ENCODE results near the gene ANKRD45. TPM values are rescaled to one million over a fixed set of nuclear protein-coding genes. Genes with fewer than 3 reads are reported as not detected.

The ANKRD45 gene
- total RNA-seq, 1 experiment from 2014 or later = not detected

DNA sequence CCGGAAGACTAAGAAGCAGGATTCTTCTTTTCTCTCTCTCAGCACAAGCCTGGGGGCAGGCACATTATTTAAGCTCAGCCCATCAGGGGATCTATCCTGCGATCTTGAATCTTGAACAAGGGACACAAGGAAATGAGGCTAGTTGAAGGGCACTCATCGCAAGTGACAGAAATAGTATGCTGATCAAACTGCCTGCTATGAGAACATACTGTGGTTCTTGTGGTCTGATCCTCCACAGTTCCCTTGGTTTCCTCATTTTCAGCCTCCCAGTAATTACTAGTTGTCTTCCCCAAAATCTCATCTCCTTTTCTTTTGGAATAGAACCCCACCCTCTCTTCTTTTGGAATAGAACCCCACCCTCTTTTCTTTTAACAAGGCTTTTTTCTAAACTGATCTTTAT lies 6.5 kb downstream of the ANKRD45 start:
- no peaks in the 10 kb centered on the region for H3K27me3 ChIP-seq (ENCODE audit: control insufficient read depth, insufficient read depth, low read length)
- intact Hi-C loops (cut with micrococcal nuclease; ENCODE audit: unreplicated experiment) (no loop called here), in situ Hi-C loops (cut with HindIII; ENCODE audit: low pct_unique_long_range_greater_than_20kb, low sequenced_read_pairs) (no loop called here)
- no peak overlapping the region for H3K27ac ChIP-seq (ENCODE audit: low read length)
- no peak for ATAC-seq
- ChIA-PET CTCF (no interaction called here), POLR2A (interaction anchor here (0.5 kb wide), 1 partner anchor 113 kb away, joined by 7 read pairs; no protein-coding TSS in a partner anchor)
- DNase-seq (ENCODE audit: low read depth, low spot score) = no peak
- H3K36me3 ChIP-seq (ENCODE audit: control insufficient read depth, insufficient read depth, low read length) = no peaks in the 10 kb centered on the region; the same call in 1 of the 2 replicates
- H3K9me3 ChIP-seq (ENCODE audit: control insufficient read depth, insufficient read depth, low read depth, low read length) = no peaks in the 10 kb centered on the region
- no peaks in the 10 kb centered on the region for H3K4me1 ChIP-seq (ENCODE audit: control insufficient read depth, insufficient read depth, low read length)
- no TSS peak for BruUV-seq (replicated peaks)
- TF ChIP-seq TCF7L2 (IDR thresholded peaks at IDR 0.05; ENCODE audit: low read depth, low read length) (no peak), POLR2AphosphoS5 (IDR thresholded peaks at IDR 0.05; ENCODE audit: low read depth, low read length) (no peak)
- TF ChIP-seq, protein P1, sequence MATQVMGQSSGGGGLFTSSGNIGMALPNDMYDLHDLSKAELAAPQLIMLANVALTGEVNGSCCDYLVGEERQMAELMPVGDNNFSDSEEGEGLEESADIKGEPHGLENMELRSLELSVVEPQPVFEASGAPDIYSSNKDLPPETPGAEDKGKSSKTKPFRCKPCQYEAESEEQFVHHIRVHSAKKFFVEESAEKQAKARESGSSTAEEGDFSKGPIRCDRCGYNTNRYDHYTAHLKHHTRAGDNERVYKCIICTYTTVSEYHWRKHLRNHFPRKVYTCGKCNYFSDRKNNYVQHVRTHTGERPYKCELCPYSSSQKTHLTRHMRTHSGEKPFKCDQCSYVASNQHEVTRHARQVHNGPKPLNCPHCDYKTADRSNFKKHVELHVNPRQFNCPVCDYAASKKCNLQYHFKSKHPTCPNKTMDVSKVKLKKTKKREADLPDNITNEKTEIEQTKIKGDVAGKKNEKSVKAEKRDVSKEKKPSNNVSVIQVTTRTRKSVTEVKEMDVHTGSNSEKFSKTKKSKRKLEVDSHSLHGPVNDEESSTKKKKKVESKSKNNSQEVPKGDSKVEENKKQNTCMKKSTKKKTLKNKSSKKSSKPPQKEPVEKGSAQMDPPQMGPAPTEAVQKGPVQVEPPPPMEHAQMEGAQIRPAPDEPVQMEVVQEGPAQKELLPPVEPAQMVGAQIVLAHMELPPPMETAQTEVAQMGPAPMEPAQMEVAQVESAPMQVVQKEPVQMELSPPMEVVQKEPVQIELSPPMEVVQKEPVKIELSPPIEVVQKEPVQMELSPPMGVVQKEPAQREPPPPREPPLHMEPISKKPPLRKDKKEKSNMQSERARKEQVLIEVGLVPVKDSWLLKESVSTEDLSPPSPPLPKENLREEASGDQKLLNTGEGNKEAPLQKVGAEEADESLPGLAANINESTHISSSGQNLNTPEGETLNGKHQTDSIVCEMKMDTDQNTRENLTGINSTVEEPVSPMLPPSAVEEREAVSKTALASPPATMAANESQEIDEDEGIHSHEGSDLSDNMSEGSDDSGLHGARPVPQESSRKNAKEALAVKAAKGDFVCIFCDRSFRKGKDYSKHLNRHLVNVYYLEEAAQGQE (IDR thresholded peaks at IDR 0.05; ENCODE audit: insufficient read depth in 1 of 2, low read depth in 2 of 2, low read length in 1 of 2) = no peak
- TF ChIP-seq, protein P2, sequence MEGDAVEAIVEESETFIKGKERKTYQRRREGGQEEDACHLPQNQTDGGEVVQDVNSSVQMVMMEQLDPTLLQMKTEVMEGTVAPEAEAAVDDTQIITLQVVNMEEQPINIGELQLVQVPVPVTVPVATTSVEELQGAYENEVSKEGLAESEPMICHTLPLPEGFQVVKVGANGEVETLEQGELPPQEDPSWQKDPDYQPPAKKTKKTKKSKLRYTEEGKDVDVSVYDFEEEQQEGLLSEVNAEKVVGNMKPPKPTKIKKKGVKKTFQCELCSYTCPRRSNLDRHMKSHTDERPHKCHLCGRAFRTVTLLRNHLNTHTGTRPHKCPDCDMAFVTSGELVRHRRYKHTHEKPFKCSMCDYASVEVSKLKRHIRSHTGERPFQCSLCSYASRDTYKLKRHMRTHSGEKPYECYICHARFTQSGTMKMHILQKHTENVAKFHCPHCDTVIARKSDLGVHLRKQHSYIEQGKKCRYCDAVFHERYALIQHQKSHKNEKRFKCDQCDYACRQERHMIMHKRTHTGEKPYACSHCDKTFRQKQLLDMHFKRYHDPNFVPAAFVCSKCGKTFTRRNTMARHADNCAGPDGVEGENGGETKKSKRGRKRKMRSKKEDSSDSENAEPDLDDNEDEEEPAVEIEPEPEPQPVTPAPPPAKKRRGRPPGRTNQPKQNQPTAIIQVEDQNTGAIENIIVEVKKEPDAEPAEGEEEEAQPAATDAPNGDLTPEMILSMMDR (IDR thresholded peaks at IDR 0.05) = no peak
- H3K4me3 ChIP-seq (ENCODE audit: low read depth in 2 of 2, low read length in 2 of 2) = no peak overlapping the region

DNA sequence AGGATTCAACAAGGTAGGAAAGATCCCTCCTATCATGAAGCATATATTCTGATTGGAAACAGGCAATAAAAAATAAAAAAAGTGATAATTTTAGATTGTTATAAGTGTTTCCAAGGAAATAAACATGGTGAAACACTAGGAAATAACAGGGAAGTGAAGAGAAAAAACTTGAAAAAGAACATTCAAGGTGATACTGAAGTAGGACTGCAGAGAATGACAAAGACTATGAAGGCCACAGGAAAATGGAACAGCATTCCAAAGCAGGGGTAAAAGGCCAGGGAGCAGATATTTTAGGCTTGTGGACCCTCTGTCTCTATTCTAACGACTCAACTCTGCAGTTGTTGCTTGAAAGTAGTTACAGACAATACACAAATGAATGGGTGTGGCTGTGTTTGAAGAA lies 7.9 kb downstream of the ANKRD45 start:
- BruUV-seq (replicated peaks) = no TSS peak
- Histone ChIP-seq H3K27ac (ENCODE audit: low read length) (no peak overlapping the region), H3K27me3 (ENCODE audit: control insufficient read depth, insufficient read depth, low read length) (no peaks in the 10 kb centered on the region), H3K36me3 (ENCODE audit: control insufficient read depth, insufficient read depth, low read length) (no peaks in the 10 kb centered on the region; the same call in 1 of the 2 replicates), H3K9me3 (ENCODE audit: control insufficient read depth, insufficient read depth, low read depth, low read length) (no peaks in the 10 kb centered on the region), H3K4me1 (ENCODE audit: control insufficient read depth, insufficient read depth, low read length) (no peaks in the 10 kb centered on the region), H3K4me3 (ENCODE audit: low read depth in 2 of 2, low read length in 2 of 2) (no peak overlapping the region)
- CTCF ChIA-PET = no interaction called here
- ATAC-seq = no peak
- POLR2A ChIA-PET = no interaction called here
- no peak for DNase-seq (ENCODE audit: low read depth, low spot score)
- intact Hi-C loops (cut with micrococcal nuclease; ENCODE audit: unreplicated experiment) = no loop called here
- in situ Hi-C loops (cut with HindIII; ENCODE audit: low pct_unique_long_range_greater_than_20kb, low sequenced_read_pairs) = no loop called here
- TF ChIP-seq, protein P2 (IDR thresholded peaks at IDR 0.05) = no peak
- TF ChIP-seq TCF7L2 (IDR thresholded peaks at IDR 0.05; ENCODE audit: low read depth, low read length) (no peak), POLR2AphosphoS5 (IDR thresholded peaks at IDR 0.05; ENCODE audit: low read depth, low read length) (no peak), SIN3A (IDR thresholded peaks at IDR 0.05; ENCODE audit: borderline replicate concordance, insufficient read depth, low read depth, low read length) (no peak)
- TF ChIP-seq, protein P1 (IDR thresholded peaks at IDR 0.05; ENCODE audit: insufficient read depth in 1 of 2, low read depth in 2 of 2, low read length in 1 of 2) = no peak
